Upper lobe of left lung (tissue), 6 donors: Measurements from ENCODE around the gene MACROD2. TPM values are rescaled to one million over a fixed set of nuclear protein-coding genes. Genes with fewer than 3 reads are reported as not detected.

ENCODE experiments used
- ATAC-seq, 2 donors: fragments of 200-7000 bp; cut with Tn5 transposase; one replicate each; pipeline ENCODE4 v1.9.1; 2022; ENCODE audit warnings: mild to moderate bottlenecking in 2 of 2, moderate library complexity in 2 of 2; ENCODE audit not compliant: low FRiP score in 2 of 2
- DNase-seq, 2 donors: peaks; one replicate each; pipeline ENCODE4 v3.0.0-alpha.2; 2019 to 2020
- H3K27ac ChIP-seq, 4 donors: fragments of 200-600 bp; sonication (generic); one replicate each; pipeline ENCODE4 v1.5.1; 2016 to 2019
- H3K27me3 ChIP-seq, 4 donors: fragments of 200-600 bp; sonication (generic); one replicate each; pipeline ENCODE4 v1.5.1; 2017 to 2019
- H3K36me3 ChIP-seq, 4 donors: fragments of 200-600 bp; sonication (generic); one replicate each; pipeline ENCODE4 v1.5.1; 2016 to 2019
- H3K4me1 ChIP-seq, 4 donors: fragments of 200-600 bp; sonication (generic); one replicate each; pipeline ENCODE4 v1.5.1; 2018 to 2019
- H3K4me3 ChIP-seq, 4 donors: fragments of 200-600 bp; sonication (generic); one replicate each; pipeline ENCODE4 v1.5.1; 2017 to 2019; ENCODE audit warnings: mild to moderate bottlenecking in 2 of 4, moderate library complexity in 1 of 4
- H3K9me3 ChIP-seq, 4 donors: fragments of 200-600 bp; sonication (generic); one replicate each; pipeline ENCODE4 v1.5.1; 2018 to 2019
- EP300 ChIP-seq, 4 donors: sonication (generic); formaldehyde crosslinking; IDR thresholded peaks; one replicate each; pipeline ENCODE4 v1.5.1; 2017; ENCODE audit warnings: antibody characterized with exemption in 4 of 4, control low read depth in 2 of 4
- POLR2A ChIP-seq, 4 donors: fragments of 450-650 bp; IDR thresholded peaks; one replicate each; pipeline ENCODE4 v1.5.1; 2016 to 2017; ENCODE audit warnings: antibody characterized with exemption in 4 of 4, mild to moderate bottlenecking in 2 of 4
- POLR2AphosphoS5 ChIP-seq, 2 donors: sonication (generic); formaldehyde crosslinking; IDR thresholded peaks; one replicate each; pipeline ENCODE4 v1.5.1; 2017; ENCODE audit warnings: antibody characterized with exemption in 2 of 2
- WGBS, 2 donors: methylation state at CpG; one replicate each; pipeline ENCODE4 v1.1.5; 2017 to 2018; 5-methylcytosine and 5-hydroxymethylcytosine counted together
- total RNA-seq, 6 donors: library from RNA; depleted of rRNA in 4 of 6; stranded (reverse); fragments of >200 nt in 4 of 6; gene quantifications; one replicate each; pipeline versions ENCODE4 v1.1.0 to v1.2.1, GENCODE V29; 2016 to 2021
- TF ChIP-seq, protein P1 (sequence below), 6 experiments: fragments of 450-650 bp in 4 of 6; fragments of 200-600 bp in 2 of 6; sonication (generic) in 2 of 6; IDR thresholded peaks; one replicate each; pipeline ENCODE4 v1.5.1; 2016 to 2019; ENCODE audit warnings: antibody characterized with exemption in 6 of 6
- donor health status: DM: no; HTN: no; CAD: no; lungs with moderate emphysema.
- donor health status: DM: no; HTN: yes; CAD: no; lungs with severe emphysema.

The MACROD2 gene
- total RNA-seq, 6 donors from 2014 or later: 20.7 to 84.3 (median 36.3) TPM

DNA sequence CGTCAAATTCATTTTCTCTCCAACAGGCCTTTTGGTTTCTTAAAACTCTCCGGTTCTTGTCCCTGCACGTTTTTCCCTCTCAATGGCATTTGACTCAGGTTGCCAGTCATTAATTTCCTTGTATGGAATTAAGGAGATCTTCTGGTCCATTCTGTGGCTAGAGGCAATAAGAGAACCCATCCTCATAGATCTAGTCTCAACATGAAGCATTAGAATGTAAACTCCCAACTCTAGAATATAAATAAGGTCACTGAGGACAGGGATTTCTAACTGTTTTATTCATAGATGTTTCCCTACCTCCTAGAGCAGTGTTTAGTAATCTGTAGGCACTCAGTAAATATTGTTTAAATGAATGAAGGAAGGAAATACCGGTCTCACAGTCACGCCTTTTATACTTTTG lies 527.3 kb downstream of the MACROD2 start:
- H3K36me3 ChIP-seq: no peaks in the 10 kb centered on the region
- no peak overlapping the region for H3K4me3 ChIP-seq
- TF ChIP-seq POLR2A (IDR thresholded peaks at IDR 0.05) (no peak), EP300 (IDR thresholded peaks at IDR 0.05) (no peak), POLR2AphosphoS5 (IDR thresholded peaks at IDR 0.05) (no peak)
- TF ChIP-seq, protein P1, sequence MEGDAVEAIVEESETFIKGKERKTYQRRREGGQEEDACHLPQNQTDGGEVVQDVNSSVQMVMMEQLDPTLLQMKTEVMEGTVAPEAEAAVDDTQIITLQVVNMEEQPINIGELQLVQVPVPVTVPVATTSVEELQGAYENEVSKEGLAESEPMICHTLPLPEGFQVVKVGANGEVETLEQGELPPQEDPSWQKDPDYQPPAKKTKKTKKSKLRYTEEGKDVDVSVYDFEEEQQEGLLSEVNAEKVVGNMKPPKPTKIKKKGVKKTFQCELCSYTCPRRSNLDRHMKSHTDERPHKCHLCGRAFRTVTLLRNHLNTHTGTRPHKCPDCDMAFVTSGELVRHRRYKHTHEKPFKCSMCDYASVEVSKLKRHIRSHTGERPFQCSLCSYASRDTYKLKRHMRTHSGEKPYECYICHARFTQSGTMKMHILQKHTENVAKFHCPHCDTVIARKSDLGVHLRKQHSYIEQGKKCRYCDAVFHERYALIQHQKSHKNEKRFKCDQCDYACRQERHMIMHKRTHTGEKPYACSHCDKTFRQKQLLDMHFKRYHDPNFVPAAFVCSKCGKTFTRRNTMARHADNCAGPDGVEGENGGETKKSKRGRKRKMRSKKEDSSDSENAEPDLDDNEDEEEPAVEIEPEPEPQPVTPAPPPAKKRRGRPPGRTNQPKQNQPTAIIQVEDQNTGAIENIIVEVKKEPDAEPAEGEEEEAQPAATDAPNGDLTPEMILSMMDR (IDR thresholded peaks at IDR 0.05): no peak
- no peak for DNase-seq
- no peak overlapping the region for H3K27ac ChIP-seq
- no peaks in the 10 kb centered on the region for H3K9me3 ChIP-seq
- no peaks in the 10 kb centered on the region for H3K4me1 ChIP-seq
- no peaks in the 10 kb centered on the region for H3K27me3 ChIP-seq
- 68 to 71% methylated on average over 5 of the region's 5 CpGs for WGBS, 2 donors
- ATAC-seq: no peak

DNA sequence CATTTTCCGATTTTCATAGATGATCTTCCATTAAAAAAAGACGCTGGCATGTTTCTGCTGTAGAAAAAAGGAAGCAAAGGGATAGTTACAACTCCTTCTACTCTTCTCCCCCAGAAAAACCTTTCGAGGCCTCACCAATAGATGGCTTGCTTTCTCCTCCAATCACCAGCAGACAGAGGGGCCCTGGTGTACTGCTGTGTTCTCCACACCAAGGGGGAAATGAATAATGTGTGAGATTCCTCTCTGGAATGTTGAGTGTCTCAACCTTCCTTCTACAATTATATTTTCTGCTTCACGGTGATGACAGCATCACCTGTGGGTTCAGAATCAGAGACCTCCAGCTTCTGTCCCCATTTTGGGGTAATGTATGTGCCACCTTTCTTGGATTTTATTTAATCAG lies 527.8 kb downstream of the MACROD2 start:
- H3K4me3 ChIP-seq: no peak overlapping the region
- WGBS, 2 donors: 57 to 59% methylated on average over 4 of the region's 4 CpGs

DNA sequence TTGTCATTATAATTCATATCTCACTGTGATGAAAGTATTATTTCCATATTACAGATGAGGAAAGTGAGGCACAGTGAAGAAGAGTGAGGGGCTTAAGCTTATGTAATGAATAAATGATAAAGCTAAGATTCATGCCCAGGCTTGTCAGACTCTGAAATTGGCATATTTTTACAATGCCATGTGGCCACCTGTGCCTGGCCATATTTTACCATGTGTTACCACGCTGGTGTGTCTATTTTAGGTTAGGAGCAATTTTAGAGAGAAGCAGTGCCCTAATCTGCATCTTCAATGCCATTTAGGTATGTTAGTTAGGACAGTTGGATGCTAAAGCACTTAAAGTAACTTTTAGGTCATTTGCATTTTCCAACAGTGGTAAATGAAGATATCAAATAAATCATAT lies 530.1 kb downstream of the MACROD2 start:
- H3K4me1 ChIP-seq: no peaks in the 10 kb centered on the region
- H3K36me3 ChIP-seq: no peaks in the 10 kb centered on the region
- H3K9me3 ChIP-seq: no peaks in the 10 kb centered on the region
- WGBS, 2 donors: 76 to 100% methylated on average over 1 of the region's 1 CpG
- TF ChIP-seq, protein P1 (IDR thresholded peaks at IDR 0.05): no peak
- TF ChIP-seq POLR2AphosphoS5 (IDR thresholded peaks at IDR 0.05) (no peak), EP300 (IDR thresholded peaks at IDR 0.05) (no peak), POLR2A (IDR thresholded peaks at IDR 0.05) (no peak)
- no peaks in the 10 kb centered on the region for H3K27me3 ChIP-seq
- DNase-seq (no peak), ATAC-seq (no peak)
- H3K4me3 ChIP-seq: no peak overlapping the region
- no peak overlapping the region for H3K27ac ChIP-seq

More for the DNA sequence above, 527.8 kb downstream of the MACROD2 start:
- DNase-seq (no peak), ATAC-seq (no peak)
- Histone ChIP-seq H3K36me3 (no peaks in the 10 kb centered on the region), H3K27me3 (no peaks in the 10 kb centered on the region), H3K4me1 (no peaks in the 10 kb centered on the region), H3K27ac (no peak overlapping the region), H3K9me3 (no peaks in the 10 kb centered on the region)
- TF ChIP-seq POLR2A (IDR thresholded peaks at IDR 0.05): no peak
- no peak for TF ChIP-seq POLR2AphosphoS5 (IDR thresholded peaks at IDR 0.05)
- TF ChIP-seq, protein P1 (IDR thresholded peaks at IDR 0.05): no peak
- TF ChIP-seq EP300 (IDR thresholded peaks at IDR 0.05): no peak

DNA sequence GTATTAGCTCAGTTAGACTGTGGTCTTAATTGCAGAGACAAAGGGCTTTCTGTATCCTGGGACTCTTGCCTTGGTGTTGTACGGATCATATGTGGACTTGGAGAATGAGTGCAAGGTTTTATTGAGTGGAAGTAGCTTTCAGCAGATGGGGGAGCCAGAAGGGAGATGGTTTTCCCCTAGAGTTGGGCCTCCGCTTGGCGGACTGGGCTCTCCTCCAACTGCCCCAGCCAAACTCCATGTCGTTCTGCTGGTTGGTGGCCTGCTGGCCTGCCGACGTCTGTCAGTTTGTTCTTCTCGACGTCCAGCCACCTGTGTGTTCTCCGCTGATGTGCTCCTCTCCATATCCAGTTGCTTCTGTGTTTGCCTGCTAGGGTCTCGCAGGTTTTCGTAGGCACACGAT lies 531.6 kb downstream of the MACROD2 start:
- ATAC-seq (no peak), DNase-seq (peak in 1 of 2 donors; percentile 25)
- WGBS, 2 donors: 85 to 96% methylated on average over 12 of the region's 12 CpGs
- H3K9me3 ChIP-seq: no peaks in the 10 kb centered on the region
- no peak overlapping the region for H3K4me3 ChIP-seq
- H3K27ac ChIP-seq: no peak overlapping the region
- H3K36me3 ChIP-seq: no peaks in the 10 kb centered on the region
- TF ChIP-seq POLR2AphosphoS5 (IDR thresholded peaks at IDR 0.05): no peak
- TF ChIP-seq POLR2A (IDR thresholded peaks at IDR 0.05): no peak
- TF ChIP-seq, protein P1 (IDR thresholded peaks at IDR 0.05): no peak
- H3K27me3 ChIP-seq: no peaks in the 10 kb centered on the region
- H3K4me1 ChIP-seq: no peaks in the 10 kb centered on the region

DNA sequence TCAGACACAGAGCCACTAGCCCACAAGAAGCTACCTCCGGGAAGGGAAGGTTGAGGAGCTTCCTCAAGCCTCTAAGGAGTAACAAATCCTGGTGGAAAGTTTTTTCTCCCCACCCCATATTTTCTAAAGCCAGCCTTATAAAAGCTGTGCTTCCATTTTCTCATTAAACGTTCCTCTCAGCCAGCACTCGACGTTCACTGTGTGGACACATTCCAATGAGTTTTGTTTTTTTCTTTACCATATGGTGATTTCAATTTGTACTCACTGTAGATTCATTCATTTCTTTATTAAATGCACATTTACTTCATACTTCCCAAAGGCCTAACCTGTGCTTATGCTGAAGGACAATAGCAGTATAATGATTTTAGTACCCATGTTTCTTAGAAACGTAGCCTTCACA lies 536.5 kb downstream of the MACROD2 start:
- no peak overlapping the region for H3K27ac ChIP-seq
- no peaks in the 10 kb centered on the region for H3K9me3 ChIP-seq
- ATAC-seq (no peak), DNase-seq (no peak)
- WGBS, 2 donors: 85% methylated on average over 5 of the region's 5 CpGs
- H3K4me1 ChIP-seq: no peaks in the 10 kb centered on the region
- no peak overlapping the region for H3K4me3 ChIP-seq
- H3K36me3 ChIP-seq: no peaks in the 10 kb centered on the region
- H3K27me3 ChIP-seq: no peaks in the 10 kb centered on the region
- TF ChIP-seq, protein P1 (IDR thresholded peaks at IDR 0.05): no peak
- TF ChIP-seq POLR2A (IDR thresholded peaks at IDR 0.05) (no peak), EP300 (IDR thresholded peaks at IDR 0.05) (no peak), POLR2AphosphoS5 (IDR thresholded peaks at IDR 0.05) (no peak)
